Measurements from ENCODE around the gene ABLIM1.
A peak's percentile ranks its signal among the peaks of the same experiment; 100 is the strongest.

ABLIM1 gene

DNA sequence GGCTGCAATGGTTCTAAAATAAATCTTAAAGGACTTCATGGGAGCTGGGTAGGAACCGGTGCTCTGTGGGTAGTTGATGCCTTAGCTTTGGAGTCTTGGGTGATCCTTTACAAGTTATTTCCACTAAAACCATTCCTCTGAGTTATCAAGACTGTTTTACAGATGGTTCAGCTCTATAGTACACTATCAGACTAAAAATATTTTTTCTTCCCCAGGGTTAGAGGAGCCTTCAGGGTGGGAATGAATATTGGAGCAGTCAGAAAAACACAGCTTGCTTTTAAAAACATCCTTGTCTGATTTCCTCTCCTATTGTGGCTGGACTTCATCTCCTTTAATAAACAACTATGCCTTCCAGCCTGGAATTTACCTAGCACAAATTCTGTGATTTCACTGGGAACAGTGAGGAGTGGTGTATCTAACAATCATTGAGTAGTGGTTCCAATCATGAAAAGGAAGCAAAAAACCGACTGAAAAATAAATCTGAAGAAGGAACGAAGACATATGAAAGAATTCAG, 151.1 kb downstream of the ABLIM1 start:
- Mint-ChIP-seq H3K4me3 (no peak overlapping the region), H3K27me3 (no peaks in the 10 kb centered on the region), H3K9me3 (no peaks in the 10 kb centered on the region), H3K36me3 (peaks cover 23% of the 10 kb centered on the region), H3K4me1 (peaks cover 69% of the 10 kb centered on the region), H3K27ac (peak overlapping the region; percentile 71)
- ATAC-seq: no peak

DNA sequence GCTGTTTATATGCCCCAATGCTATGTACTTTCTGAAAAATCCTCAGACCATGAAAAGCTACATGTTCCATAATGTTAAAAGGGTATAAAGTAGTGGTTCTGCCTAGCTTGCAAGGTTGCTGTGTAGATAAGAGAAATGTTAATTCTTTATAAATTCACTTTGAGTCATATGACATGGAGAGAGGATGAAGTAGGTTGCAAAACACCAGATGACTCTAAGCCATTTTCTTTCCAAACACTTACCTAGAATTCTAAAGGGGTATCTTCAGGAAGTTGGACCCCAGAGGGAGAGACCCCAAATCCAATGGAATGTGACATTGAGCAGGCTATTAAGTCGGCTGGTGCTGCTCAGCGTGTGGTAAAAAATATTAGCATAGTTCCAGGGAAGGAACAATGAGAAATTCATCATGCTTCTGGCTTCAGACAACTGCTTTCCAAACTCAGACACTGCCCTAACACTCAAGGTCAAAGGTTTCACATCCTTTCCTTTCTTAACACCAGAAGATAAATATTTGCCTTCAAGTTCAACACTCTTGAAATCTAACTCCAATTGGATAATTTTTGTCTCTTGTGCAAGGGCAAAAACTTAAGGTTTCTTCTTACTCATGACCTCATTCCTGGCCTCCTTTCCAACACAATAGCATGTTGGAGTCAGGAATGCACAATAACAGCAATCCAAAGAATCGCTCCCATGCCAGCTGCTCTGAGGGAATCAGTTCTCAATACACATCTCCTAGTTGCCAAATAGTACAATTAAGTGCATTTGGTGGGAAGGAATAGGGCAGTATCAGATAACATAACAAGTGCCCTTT, 153.1 kb downstream of the ABLIM1 start:
- Mint-ChIP-seq H3K36me3 (peaks cover 20% of the 10 kb centered on the region), H3K27ac (peak overlapping the region; percentile 69), H3K4me3 (no peak overlapping the region), H3K27me3 (no peaks in the 10 kb centered on the region), H3K9me3 (no peaks in the 10 kb centered on the region), H3K4me1 (peaks cover 77% of the 10 kb centered on the region)
- no peak for ATAC-seq

DNA sequence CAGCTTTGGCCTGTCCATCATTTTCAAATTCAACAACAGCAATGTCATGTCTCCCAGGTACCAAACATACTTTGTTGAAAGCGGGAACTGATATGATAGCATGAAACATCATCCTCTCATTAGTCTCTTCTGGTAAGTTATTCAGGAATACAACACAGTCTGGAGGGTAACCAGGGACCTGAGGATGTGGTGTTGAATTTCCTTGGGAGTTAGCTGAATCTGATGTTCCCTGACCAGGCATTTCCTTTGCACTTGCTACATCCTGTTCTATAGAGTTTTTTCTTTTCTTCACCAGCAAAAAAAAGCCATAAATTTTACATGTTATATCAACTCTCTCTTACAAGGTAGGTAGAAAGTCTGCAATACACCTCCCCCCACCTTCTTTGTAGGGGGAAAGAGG, 156.0 kb downstream of the ABLIM1 start:
- Mint-ChIP-seq H3K27me3 (no peaks in the 10 kb centered on the region), H3K4me3 (no peak overlapping the region), H3K9me3 (no peaks in the 10 kb centered on the region), H3K36me3 (peaks cover 8% of the 10 kb centered on the region), H3K4me1 (peaks cover 84% of the 10 kb centered on the region), H3K27ac (peak overlapping the region; percentile 82)
- ATAC-seq: no peak

DNA sequence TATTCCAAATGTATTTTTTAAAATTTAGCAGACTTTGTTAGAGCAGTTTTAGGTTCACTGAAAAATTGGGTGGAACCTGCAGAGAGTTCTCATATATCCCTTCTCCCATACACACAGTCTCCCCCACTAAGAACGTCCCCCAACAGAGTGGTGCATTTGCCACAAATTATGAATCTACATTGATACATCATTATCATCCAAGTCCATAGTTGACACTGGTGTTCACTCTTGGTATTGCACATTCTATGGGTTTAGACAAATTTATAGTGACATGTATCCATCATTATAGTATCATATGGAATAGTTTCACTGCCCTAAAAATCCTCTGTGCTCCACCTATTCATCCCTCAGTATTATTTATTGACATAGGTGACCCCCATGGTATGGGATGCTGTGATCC, 156.4 kb downstream of the ABLIM1 start:
- H3K4me3 Mint-ChIP-seq: no peak overlapping the region
- H3K27me3 Mint-ChIP-seq: no peaks in the 10 kb centered on the region
- no peaks in the 10 kb centered on the region for H3K9me3 Mint-ChIP-seq
- H3K27ac Mint-ChIP-seq: peak overlapping the region; percentile 82
- peaks cover 8% of the 10 kb centered on the region for H3K36me3 Mint-ChIP-seq
- no peak for ATAC-seq
- peaks cover 84% of the 10 kb centered on the region for H3K4me1 Mint-ChIP-seq

DNA sequence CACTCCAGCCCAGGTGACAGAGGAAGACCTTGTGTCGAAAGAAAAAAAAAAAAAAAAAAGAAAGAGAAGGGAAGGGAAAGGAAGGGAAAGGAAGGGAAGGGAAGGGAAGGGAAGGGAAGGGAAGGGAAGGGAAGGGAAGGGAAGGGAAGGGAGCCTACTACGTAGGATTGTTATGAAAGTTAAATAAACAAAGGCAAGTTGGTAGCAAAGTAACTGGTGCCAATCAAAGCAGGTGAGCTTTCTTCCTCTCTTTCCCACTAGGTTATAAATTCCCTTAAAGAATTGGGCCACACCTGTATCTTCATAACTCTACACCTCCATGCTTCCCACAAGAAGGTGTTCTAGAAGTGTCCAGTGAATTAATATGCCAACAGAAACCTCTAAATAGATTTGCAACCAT, 157.4 kb downstream of the ABLIM1 start:
- no peak overlapping the region for H3K4me3 Mint-ChIP-seq
- no peaks in the 10 kb centered on the region for H3K9me3 Mint-ChIP-seq
- H3K27me3 Mint-ChIP-seq: no peaks in the 10 kb centered on the region
- ATAC-seq: no peak
- peak overlapping the region; percentile 98 for H3K27ac Mint-ChIP-seq
- H3K4me1 Mint-ChIP-seq: peaks cover 82% of the 10 kb centered on the region
- H3K36me3 Mint-ChIP-seq: peaks cover 8% of the 10 kb centered on the region

DNA sequence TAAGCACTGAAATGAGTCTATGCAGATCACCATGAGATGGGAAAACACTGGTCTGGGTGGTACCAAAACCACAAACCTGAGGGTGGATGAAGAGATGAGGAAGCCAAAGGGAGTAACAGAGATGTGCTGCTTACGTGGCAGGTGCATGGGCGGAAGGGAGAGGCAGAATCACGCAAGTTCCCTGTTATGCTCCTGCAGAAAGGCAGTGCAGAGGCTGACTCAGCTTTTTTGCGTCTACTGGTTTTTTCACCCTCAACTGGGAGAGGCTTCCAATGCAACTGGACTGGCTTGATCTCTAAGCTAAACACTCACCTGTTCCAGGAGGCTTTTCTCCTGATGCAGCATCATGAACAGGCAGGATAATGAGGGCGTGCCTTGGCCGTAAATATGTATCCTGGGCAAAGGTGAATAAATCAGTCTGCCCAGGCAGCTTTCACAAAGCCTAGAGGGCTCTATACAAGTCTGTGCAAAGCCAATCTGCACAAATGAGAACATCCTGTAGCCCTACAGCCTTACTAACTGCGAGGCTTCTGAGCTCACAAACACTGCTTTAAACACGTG, 158.4 kb downstream of the ABLIM1 start:
- peaks cover 4% of the 10 kb centered on the region for H3K9me3 Mint-ChIP-seq
- H3K27ac Mint-ChIP-seq: peak overlapping the region; percentile 98
- peaks cover 17% of the 10 kb centered on the region for H3K36me3 Mint-ChIP-seq
- H3K27me3 Mint-ChIP-seq: no peaks in the 10 kb centered on the region
- ATAC-seq: peak; percentile 78
- peaks cover 80% of the 10 kb centered on the region for H3K4me1 Mint-ChIP-seq
- H3K4me3 Mint-ChIP-seq: peak overlapping the region; percentile 59

DNA sequence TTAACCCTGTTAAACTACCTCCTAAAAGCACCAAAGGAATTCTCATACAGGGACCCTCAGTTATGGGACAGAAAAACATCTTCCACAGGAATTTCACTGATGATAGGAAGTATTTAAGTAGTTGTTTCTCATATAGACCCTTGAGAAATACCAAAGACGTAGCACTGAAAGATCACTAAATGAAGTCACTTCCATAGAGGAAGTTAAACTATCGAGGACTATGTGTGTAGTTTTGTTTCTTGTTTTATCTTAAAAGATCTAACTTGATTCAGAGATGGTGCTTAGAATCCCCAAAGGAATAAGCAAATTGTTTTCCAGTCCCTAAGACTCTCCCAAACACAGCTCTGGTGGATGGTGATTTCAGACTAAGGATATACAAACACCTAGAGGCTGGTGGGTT, 159.0 kb downstream of the ABLIM1 start:
- Mint-ChIP-seq H3K36me3 (peaks cover 23% of the 10 kb centered on the region), H3K27me3 (no peaks in the 10 kb centered on the region), H3K9me3 (peaks cover 4% of the 10 kb centered on the region), H3K27ac (peak overlapping the region; percentile 98), H3K4me3 (peak overlapping the region; percentile 59), H3K4me1 (peaks cover 80% of the 10 kb centered on the region)
- ATAC-seq: peak; percentile 60

DNA sequence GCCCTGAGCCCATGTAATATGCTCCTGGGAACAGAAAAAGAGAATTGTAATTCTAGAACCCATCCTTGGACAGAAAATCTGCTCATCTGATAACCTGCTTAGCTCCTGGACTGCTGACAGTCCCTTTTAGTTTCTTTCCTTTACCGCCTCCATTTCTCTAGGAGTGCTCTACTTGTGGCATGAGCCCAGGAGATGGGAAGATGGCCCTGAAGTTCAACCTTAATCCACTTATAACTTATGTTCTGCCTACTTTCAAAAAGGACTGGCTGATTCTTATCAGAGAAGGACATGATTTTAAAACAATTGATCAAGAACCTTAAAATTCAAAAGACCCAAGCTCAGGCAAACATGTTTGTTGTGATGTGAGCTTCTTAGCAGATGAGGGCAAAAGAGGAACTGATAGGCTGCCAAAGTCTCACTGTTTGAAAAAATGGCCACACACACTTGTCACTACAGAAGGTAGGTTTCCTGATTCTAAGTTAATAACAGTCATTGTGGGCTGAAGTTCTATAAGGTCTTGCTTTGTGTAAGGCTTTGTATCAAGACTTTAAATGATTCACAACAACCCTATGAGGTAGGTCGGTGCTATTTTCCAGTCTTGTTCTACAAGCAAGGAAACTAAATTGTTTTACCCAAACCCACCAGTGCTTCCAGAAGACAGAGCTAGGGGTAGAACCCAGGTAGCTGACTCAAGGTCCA, 159.5 kb downstream of the ABLIM1 start:
- H3K4me1 Mint-ChIP-seq: peaks cover 80% of the 10 kb centered on the region
- H3K27ac Mint-ChIP-seq: peak overlapping the region; percentile 98
- H3K9me3 Mint-ChIP-seq: peaks cover 4% of the 10 kb centered on the region
- H3K36me3 Mint-ChIP-seq: peaks cover 24% of the 10 kb centered on the region
- peak overlapping the region; percentile 59 for H3K4me3 Mint-ChIP-seq
- H3K27me3 Mint-ChIP-seq: no peaks in the 10 kb centered on the region
- peak; percentile 77 for ATAC-seq

DNA sequence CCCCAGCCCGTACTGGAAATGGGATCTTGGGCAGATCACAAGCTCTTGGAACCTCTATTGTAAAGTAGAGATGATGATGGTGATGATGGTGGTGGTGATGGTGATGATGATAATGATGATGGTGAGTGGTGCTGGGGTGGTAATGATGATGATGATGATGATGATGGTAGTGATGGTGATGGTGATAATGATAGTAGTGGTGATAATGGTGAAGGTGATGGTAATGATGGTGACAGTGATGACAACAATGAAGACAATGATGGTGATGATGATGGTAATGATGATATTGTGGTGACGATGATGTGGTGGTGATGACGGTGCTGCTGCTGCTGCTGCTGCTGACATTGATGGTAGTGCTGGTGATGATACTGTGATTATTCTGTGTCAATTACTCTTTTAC, 162.8 kb downstream of the ABLIM1 start:
- no peak for ATAC-seq
- Mint-ChIP-seq H3K9me3 (peaks cover 4% of the 10 kb centered on the region), H3K27me3 (no peaks in the 10 kb centered on the region), H3K27ac (peak overlapping the region; percentile 98), H3K36me3 (peaks cover 16% of the 10 kb centered on the region), H3K4me1 (peaks cover 74% of the 10 kb centered on the region), H3K4me3 (no peak overlapping the region)

DNA sequence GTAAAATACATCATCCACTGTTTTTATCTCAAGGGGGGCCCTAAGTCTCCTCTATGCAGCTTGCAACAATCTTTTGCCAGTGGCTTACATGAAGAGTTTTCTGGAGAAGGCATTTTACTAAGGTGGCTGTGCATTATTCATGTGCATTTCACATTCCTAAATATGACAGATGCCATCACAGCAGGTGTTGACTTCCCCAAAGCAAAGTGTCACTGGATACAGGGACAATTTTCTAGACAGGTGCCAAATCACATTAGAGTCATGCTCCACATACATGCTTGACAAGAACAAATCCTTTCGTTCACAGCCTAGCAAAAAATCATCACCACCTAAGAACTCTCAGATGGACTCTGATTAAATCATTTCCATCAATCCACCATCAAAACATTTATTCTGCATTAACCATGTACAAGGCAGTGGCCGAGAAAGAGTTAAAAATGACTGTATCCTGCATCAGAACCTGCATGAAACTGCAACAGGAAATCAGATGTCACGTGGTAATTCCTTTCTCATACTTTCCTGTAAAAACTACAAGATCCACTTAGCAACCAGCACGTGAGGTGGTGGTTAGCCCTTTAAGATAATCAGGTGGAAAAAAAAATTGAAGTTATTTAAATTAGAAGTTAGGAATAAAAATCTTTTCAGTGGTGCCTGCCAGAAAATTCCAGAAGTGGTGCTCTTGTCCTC, 165.6 kb downstream of the ABLIM1 start:
- Mint-ChIP-seq H3K27ac (peak overlapping the region; percentile 52), H3K4me3 (no peak overlapping the region), H3K9me3 (peaks cover 4% of the 10 kb centered on the region), H3K4me1 (peaks cover 46% of the 10 kb centered on the region), H3K27me3 (no peaks in the 10 kb centered on the region), H3K36me3 (peaks cover 22% of the 10 kb centered on the region)
- ATAC-seq: no peak

DNA sequence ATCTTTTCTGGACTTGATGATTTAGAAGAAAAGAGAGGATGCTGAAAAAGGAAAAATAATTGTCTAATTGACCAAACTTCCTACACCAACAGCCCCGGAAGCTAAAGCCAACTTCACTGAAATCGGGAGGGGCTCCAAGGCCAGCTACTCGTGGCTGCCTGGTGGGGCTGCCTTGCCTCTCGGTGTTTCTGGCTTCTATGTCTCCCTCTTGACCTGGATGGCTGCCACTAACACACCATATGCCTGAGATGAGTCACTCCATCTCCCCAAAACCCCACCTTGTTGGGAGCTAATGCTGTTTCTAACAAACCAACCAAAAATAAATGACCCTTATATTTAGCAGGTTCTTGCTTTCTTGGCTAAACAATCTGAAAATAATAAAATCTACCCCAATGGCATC, 166.1 kb downstream of the ABLIM1 start:
- peaks cover 22% of the 10 kb centered on the region for H3K36me3 Mint-ChIP-seq
- H3K9me3 Mint-ChIP-seq: peaks cover 4% of the 10 kb centered on the region
- ATAC-seq: no peak
- no peaks in the 10 kb centered on the region for H3K27me3 Mint-ChIP-seq
- H3K4me3 Mint-ChIP-seq: no peak overlapping the region
- H3K4me1 Mint-ChIP-seq: peaks cover 42% of the 10 kb centered on the region
- peak overlapping the region; percentile 52 for H3K27ac Mint-ChIP-seq

DNA sequence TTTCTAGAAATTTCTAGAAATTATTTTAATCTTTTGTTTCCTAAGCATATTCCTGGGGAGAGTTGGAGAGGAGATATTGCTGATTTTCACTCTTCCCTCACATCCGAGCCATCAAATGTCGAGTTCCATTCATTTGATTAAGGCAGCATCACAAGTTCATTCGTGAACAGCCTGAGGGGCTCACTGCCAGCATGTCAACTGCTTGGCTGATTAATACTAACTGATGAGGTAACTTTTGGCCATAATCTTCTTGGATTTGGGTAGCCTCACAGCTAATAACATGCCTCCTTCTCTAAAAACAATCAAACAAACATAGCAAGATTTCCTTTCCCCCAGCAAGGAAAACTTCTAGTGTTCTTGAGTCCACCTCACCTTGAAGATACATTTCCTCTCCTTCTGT, 166.7 kb downstream of the ABLIM1 start:
- H3K36me3 Mint-ChIP-seq: peaks cover 27% of the 10 kb centered on the region
- peaks cover 4% of the 10 kb centered on the region for H3K9me3 Mint-ChIP-seq
- no peak overlapping the region for H3K4me3 Mint-ChIP-seq
- peak overlapping the region; percentile 52 for H3K27ac Mint-ChIP-seq
- ATAC-seq: no peak
- H3K4me1 Mint-ChIP-seq: peaks cover 37% of the 10 kb centered on the region
- no peaks in the 10 kb centered on the region for H3K27me3 Mint-ChIP-seq

DNA sequence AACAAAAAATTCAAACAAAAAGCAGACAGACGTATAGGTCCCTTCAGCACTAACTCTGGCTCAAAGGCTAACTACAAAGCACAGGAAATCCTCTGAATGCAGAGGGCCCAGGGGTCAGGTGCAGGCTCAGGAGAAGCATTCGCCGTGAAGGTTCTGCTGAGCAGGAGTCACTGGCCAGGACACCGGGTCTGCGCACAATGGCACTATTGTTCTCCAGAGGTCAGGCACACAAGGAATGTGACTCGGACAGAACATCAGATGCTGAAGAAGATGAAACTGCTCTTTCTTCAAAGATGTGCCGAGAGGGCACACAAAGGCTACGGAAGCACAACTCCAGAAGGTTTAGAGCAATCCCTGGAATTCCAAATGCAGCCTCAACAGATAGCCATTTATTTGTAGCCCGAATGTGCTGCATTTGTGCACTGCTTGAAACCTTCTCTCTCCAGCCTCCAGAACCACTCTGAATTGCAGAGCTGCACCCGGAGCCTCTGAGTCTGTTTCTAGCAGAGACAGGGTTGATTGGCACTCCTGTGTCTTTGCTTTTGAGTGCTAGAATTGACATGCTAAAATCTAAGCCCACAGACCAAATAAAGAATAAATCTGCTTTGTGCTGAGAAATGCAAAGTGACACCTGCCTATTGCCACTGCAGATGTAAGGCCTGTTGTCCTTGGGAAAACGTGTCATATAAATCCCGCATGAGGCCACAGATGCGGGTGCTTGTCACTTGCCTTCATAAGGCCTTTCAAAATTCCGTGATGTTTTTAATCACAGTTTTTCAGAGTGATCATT, 168.4 kb downstream of the ABLIM1 start:
- ATAC-seq: no peak
- Mint-ChIP-seq H3K4me3 (no peak overlapping the region), H3K27me3 (no peaks in the 10 kb centered on the region), H3K27ac (no peak overlapping the region), H3K9me3 (no peaks in the 10 kb centered on the region), H3K4me1 (peaks cover 24% of the 10 kb centered on the region), H3K36me3 (peaks cover 33% of the 10 kb centered on the region)

DNA sequence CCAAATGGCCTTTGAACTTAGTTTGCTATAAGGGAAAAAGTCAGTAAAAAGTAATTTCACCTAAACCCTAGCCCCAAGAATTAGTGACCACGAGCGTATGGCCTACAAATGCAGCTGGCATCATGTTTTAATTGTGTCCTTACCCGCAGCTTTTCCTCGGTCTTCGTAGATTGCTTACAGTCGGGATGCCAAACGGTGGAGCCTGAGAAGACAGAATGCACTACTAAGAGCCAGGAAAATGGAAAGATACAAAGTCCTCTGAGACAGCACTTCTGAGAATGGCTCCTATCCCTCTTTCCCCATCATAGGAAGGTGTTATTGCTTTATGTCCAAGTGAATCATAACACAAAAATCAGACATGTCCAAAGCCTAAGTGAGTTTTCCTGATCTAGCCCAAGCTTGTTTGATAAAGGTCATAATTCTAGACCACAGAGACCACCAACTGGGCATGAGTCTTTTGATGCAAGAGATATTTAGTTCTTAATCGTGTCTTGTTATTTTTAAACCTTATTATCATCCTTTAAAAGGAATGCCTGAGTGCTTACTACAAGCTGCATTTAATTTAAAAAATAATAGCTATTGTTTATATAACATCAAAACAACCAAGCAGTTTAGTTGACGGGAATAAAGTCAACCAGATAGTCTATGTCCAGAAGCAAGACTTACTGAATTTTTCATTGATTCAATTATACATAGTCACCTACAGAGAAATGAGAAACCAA, 170.1 kb downstream of the ABLIM1 start:
- H3K4me1 Mint-ChIP-seq: peaks cover 13% of the 10 kb centered on the region
- no peaks in the 10 kb centered on the region for H3K9me3 Mint-ChIP-seq
- H3K27ac Mint-ChIP-seq: no peak overlapping the region
- no peak for ATAC-seq
- H3K27me3 Mint-ChIP-seq: no peaks in the 10 kb centered on the region
- H3K4me3 Mint-ChIP-seq: no peak overlapping the region
- peaks cover 40% of the 10 kb centered on the region for H3K36me3 Mint-ChIP-seq

Measured in stimulated activated memory B cell treated with anti-CD40 and anti-IgM and Interleukin-4, amounts not matched to agents 10 μg/mL and 1 μg/mL and 100 μg/mL, for 72 hours (primary cell).